Measurements from ENCODE around the gene CDKN1C. TPM values are rescaled to one million over a fixed set of nuclear protein-coding genes. Genes with fewer than 3 reads are reported as not detected.

The CDKN1C gene
- total RNA-seq, 4 donors from 2014 or later, result 87.0 to 201 (median 121) TPM

GRCh38 chr11:2922655-2923054 lies 37.1 kb upstream of the CDKN1C start:
- Histone ChIP-seq H3K9me3 (no peaks in the 10 kb centered on the region), H3K4me1 (peaks cover 0 to 1% (median 0%) of the 10 kb centered on the region in 3 donors), H3K27ac (no peak overlapping the region), H3K27me3 (peaks cover 35% of the 10 kb centered on the region), H3K4me3 (no peak overlapping the region), H3K36me3 (no peaks in the 10 kb centered on the region)
- WGBS, 2 donors (ENCODE audit: low coverage in 1 of 2), result 81% methylated on average over 3 of the region's 3 CpGs; no CpG with 5 or more reads in 1 of the 2 donors
- no peak for ATAC-seq
- TF ChIP-seq POLR2A (IDR thresholded peaks at IDR 0.05), result no peak
- TF ChIP-seq POLR2AphosphoS5 (IDR thresholded peaks at IDR 0.05), result no peak
- no peak for TF ChIP-seq CTCF (IDR thresholded peaks at IDR 0.05)
- TF ChIP-seq EP300 (IDR thresholded peaks at IDR 0.05), result no peak

- WGBS, 2 donors (ENCODE audit: low coverage in 1 of 2), result no CpG with 5 or more reads among the region's 29 CpGs
- H3K36me3 ChIP-seq, result no peaks in the 10 kb centered on the region
- H3K27ac ChIP-seq, result no peak overlapping the region
- no peaks in the 10 kb centered on the region for H3K9me3 ChIP-seq
- no peak overlapping the region for H3K4me3 ChIP-seq
- peaks cover 28% of the 10 kb centered on the region for H3K27me3 ChIP-seq
- no peak for ATAC-seq
- H3K4me1 ChIP-seq, result no peaks in the 10 kb centered on the region
- TF ChIP-seq EP300 (IDR thresholded peaks at IDR 0.05) (no peak), POLR2A (IDR thresholded peaks at IDR 0.05) (no peak), POLR2AphosphoS5 (IDR thresholded peaks at IDR 0.05) (no peak), CTCF (IDR thresholded peaks at IDR 0.05) (no peak)
These were observed 36.3 kb upstream of the CDKN1C start for GRCh38 chr11:2921742-2922493.

GRCh38 chr11:2921261-2921660 lies 35.7 kb upstream of the CDKN1C start:
- Histone ChIP-seq H3K4me1 (no peaks in the 10 kb centered on the region), H3K4me3 (no peak overlapping the region), H3K27ac (no peak overlapping the region), H3K36me3 (no peaks in the 10 kb centered on the region), H3K27me3 (peaks cover 21% of the 10 kb centered on the region), H3K9me3 (no peaks in the 10 kb centered on the region)
- TF ChIP-seq EP300 (IDR thresholded peaks at IDR 0.05), result no peak
- no peak for TF ChIP-seq CTCF (IDR thresholded peaks at IDR 0.05)
- TF ChIP-seq POLR2A (IDR thresholded peaks at IDR 0.05), result no peak
- TF ChIP-seq POLR2AphosphoS5 (IDR thresholded peaks at IDR 0.05), result no peak
- WGBS, 2 donors (ENCODE audit: low coverage in 1 of 2), result no CpG with 5 or more reads among the region's 16 CpGs
- no peak for ATAC-seq

- H3K27me3 ChIP-seq, result peaks cover 20% of the 10 kb centered on the region
- H3K4me3 ChIP-seq, result no peak overlapping the region
- H3K36me3 ChIP-seq, result no peaks in the 10 kb centered on the region
- WGBS, 2 donors (ENCODE audit: low coverage in 1 of 2), result 100% methylated on average over 4 of the region's 12 CpGs; no CpG with 5 or more reads in 1 of the 2 donors
- ATAC-seq, result no peak
- H3K9me3 ChIP-seq, result no peaks in the 10 kb centered on the region
- no peak overlapping the region for H3K27ac ChIP-seq
- H3K4me1 ChIP-seq, result no peaks in the 10 kb centered on the region
- TF ChIP-seq POLR2AphosphoS5 (IDR thresholded peaks at IDR 0.05) (no peak), CTCF (IDR thresholded peaks at IDR 0.05) (no peak), EP300 (IDR thresholded peaks at IDR 0.05) (no peak), POLR2A (IDR thresholded peaks at IDR 0.05) (no peak)
These were observed 34.8 kb upstream of the CDKN1C start for GRCh38 chr11:2920343-2920742.

GRCh38 chr11:2919837-2920236 lies 34.3 kb upstream of the CDKN1C start:
- H3K4me3 ChIP-seq, result no peak overlapping the region
- no peaks in the 10 kb centered on the region for H3K4me1 ChIP-seq
- peaks cover 16% of the 10 kb centered on the region for H3K27me3 ChIP-seq
- H3K9me3 ChIP-seq, result no peaks in the 10 kb centered on the region
- H3K36me3 ChIP-seq, result no peaks in the 10 kb centered on the region
- no peak for TF ChIP-seq POLR2AphosphoS5 (IDR thresholded peaks at IDR 0.05)
- TF ChIP-seq POLR2A (IDR thresholded peaks at IDR 0.05), result no peak
- no peak for TF ChIP-seq EP300 (IDR thresholded peaks at IDR 0.05)
- no peak for TF ChIP-seq CTCF (IDR thresholded peaks at IDR 0.05)
- ATAC-seq, result no peak
- H3K27ac ChIP-seq, result no peak overlapping the region
- no CpG with 5 or more reads among the region's 13 CpGs for WGBS, 2 donors (ENCODE audit: low coverage in 1 of 2)
